ENCODE data around the gene RWDD4. TPM values are rescaled to one million over a fixed set of nuclear protein-coding genes. Genes with fewer than 3 reads are reported as not detected.

RWDD4 gene
- 16.6 TPM for total RNA-seq

DNA sequence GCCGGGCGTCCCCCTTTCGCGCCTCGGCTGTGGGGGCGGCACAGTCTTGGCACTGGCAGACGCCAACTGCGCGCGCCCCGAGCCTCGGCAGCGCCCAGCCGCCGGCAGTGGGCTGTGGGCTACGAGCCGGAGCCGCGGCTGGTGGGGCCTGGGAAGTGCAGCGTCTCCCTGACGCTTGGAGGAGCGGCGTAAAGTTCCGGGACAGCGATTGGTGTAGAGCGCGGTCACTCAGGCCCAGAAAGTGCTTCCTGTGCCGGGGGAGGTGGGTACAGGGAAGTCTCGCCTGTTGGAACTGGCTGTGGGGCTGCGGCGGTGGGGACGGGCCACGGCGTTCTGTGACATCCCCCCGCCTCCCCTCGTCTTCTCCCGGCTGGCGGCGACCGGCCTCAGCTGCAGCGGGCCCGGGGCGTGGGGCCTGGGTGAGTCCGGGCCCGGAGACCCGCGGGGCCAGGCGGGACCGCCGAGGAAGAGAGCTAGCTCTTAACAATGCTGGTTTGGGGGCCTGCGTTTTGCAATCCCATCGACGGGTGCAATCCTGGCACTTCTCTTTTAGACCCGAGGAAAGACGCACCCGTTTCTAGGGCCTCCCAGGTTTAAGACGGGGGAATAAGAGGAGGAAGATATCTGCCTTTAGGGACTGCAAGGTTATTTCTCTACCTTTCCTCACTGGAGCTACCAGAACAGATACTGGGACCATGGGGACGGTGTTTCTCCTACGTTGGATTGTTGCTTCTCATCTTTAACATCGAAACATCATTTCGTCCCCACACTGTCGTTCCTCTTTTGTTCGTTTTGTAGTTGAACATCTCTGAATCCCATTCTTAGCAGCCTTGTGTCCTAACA lies at the start of gene RWDD4, which contains the start of gene TRAPPC11:
TSS of gene RWDD4 (minus strand) at position 157 of the 843 bp plus-strand sequence. CDS start 233 bp downstream, outside the sequence.
TSS of gene TRAPPC11 (plus strand) at position 265 of the 843 bp plus-strand sequence. CDS start 4,575 bp downstream, outside the sequence.

Small RNAs within 50 kb of the gene (small RNA-seq; reads per million reads assigned to genes)
- gene RNU6-1053P (ENCODE audit: low replicate concordance), result not detected
- gene RNU6-335P (ENCODE audit: low replicate concordance), result not detected
- not detected for gene RNU6-479P (ENCODE audit: low replicate concordance)

Other genes with a start within 250 kb of the RWDD4 start
- gene CDKN2AIP, start 214.5 kb downstream of the RWDD4 start, total RNA-seq, result 22.8 TPM
- 19.1 TPM for gene ING2, start 154.1 kb downstream of the RWDD4 start, total RNA-seq
- gene TRAPPC11, start 108 bp upstream of the RWDD4 start, total RNA-seq, result 126 TPM
- gene STOX2, start 246.1 kb upstream of the RWDD4 start, total RNA-seq, result 48.5 TPM

Measured in parietal lobe (tissue), 2 donors.